Keratinocyte (primary cell): Measurements from ENCODE around the gene TMEM266. TPM values are rescaled to one million over a fixed set of nuclear protein-coding genes. Genes with fewer than 3 reads are reported as not detected.

ENCODE experiments used
- DNase-seq: peaks from one replicate; pipeline ENCODE4 v3.0.0-alpha.2; 2011; ENCODE audit warnings: low read depth, missing footprints, low spot score
- FAIRE-seq: peaks from 2 replicates; lab custom pipeline; 2011; peaks lifted over from hg19 to GRCh38; lab: Jason Lieb, UNC
- H2AFZ ChIP-seq: 2 replicates; pipeline ENCODE4 v1.6.0; 2012; ENCODE audit warnings: low read length, control low read depth, inconsistent platforms; ENCODE audit not compliant: control insufficient read depth
- H3K27ac ChIP-seq: 2 replicates; pipeline ENCODE4 v1.5.1; 2011; ENCODE audit warnings: low read length; ENCODE audit not compliant: control insufficient read depth, insufficient read depth
- H3K27me3 ChIP-seq: 3 replicates; pipeline ENCODE4 v1.6.0; 2011; ENCODE audit warnings: low read length; ENCODE audit not compliant: control insufficient read depth, insufficient read depth; ENCODE audit errors: extremely low read depth
- H3K36me3 ChIP-seq, 2 experiments: 2 replicates in 1 of 2; 3 replicates in 1 of 2; pipeline ENCODE4 v1.5.1; 2011; ENCODE audit warnings: low read length in 2 of 2, mild to moderate bottlenecking in 1 of 2; ENCODE audit not compliant: control insufficient read depth in 2 of 2, insufficient read depth in 2 of 2; ENCODE audit errors: extremely low read depth in 1 of 2
- H3K4me1 ChIP-seq: 3 replicates; pipeline ENCODE4 v1.5.1; 2011; ENCODE audit warnings: low read length; ENCODE audit not compliant: control insufficient read depth, insufficient read depth; ENCODE audit errors: extremely low read depth
- H3K4me2 ChIP-seq: 3 replicates; pipeline ENCODE4 v1.6.0; 2011; ENCODE audit warnings: low read depth, low read length; ENCODE audit not compliant: control insufficient read depth, insufficient read depth; ENCODE audit errors: extremely low read depth
- H3K4me3 ChIP-seq, 3 experiments: fragments of 200-600 bp in 1 of 3; sonication (generic) in 1 of 3; 2 replicates in 2 of 3; 3 replicates in 1 of 3; pipeline ENCODE4 v1.5.1; 2011 to 2016; ENCODE audit warnings: low read length in 3 of 3, mild to moderate bottlenecking in 3 of 3, control low read depth in 2 of 3, inconsistent platforms in 1 of 3, low read depth in 1 of 3, mixed read lengths in 1 of 3, mixed run types in 1 of 3, moderate library complexity in 1 of 3; ENCODE audit not compliant: control insufficient read depth in 2 of 3, insufficient read depth in 2 of 3; ENCODE audit errors: extremely low read depth in 1 of 3
- H3K79me2 ChIP-seq: 2 replicates; pipeline ENCODE4 v1.6.0; 2012; ENCODE audit warnings: low read length; ENCODE audit not compliant: control insufficient read depth, insufficient read depth
- H3K9ac ChIP-seq: 3 replicates; pipeline ENCODE4 v1.6.0; 2011; ENCODE audit warnings: low read length; ENCODE audit not compliant: control insufficient read depth, insufficient read depth; ENCODE audit errors: extremely low read depth
- H3K9me1 ChIP-seq: 3 replicates; pipeline ENCODE4 v1.6.0; 2011; ENCODE audit warnings: low read length; ENCODE audit not compliant: control insufficient read depth, insufficient read depth; ENCODE audit errors: extremely low read depth
- H3K9me3 ChIP-seq: 2 replicates; pipeline ENCODE4 v1.5.1; 2012; ENCODE audit warnings: low read depth, low read length; ENCODE audit not compliant: control insufficient read depth
- H4K20me1 ChIP-seq: 3 replicates; pipeline ENCODE4 v1.6.0; 2011; ENCODE audit warnings: low read length; ENCODE audit not compliant: control insufficient read depth, insufficient read depth; ENCODE audit errors: extremely low read depth
- CTCF ChIP-seq, 3 experiments: IDR thresholded peaks in 1 of 3; conservative IDR thresholded peaks in 1 of 3; optimal IDR thresholded peaks in 1 of 3; 2 replicates in 2 of 3; 3 replicates in 1 of 3; pipeline versions ENCODE3 to v1.5.1; 2011; ENCODE audit warnings: low read length in 3 of 3, mild to moderate bottlenecking in 3 of 3, moderate library complexity in 2 of 3, control low read depth in 1 of 3, inconsistent platforms in 1 of 3; ENCODE audit not compliant: insufficient read depth in 2 of 3; ENCODE audit errors: extremely low read depth in 1 of 3
- EZH2 ChIP-seq: IDR thresholded peaks from one replicate; pipeline ENCODE4 v1.6.1; 2012; ENCODE audit warnings: inconsistent platforms, mild to moderate bottlenecking, low read length, moderate library complexity
- dilution Hi-C: fragments of 300-500 bp; cut with MboI; formaldehyde crosslinking; loops from one replicate; pipeline ENCODE4 v1.7.0; 2020; ENCODE audit warnings: low sequenced_read_pairs; ENCODE audit not compliant: extremely low pct_ligation_motif_present
- polyA plus RNA-seq, 5 experiments: library from polyadenylated mRNA; depleted of rRNA in 3 of 5; stranded (reverse) in 3 of 5; stranded (forward) in 1 of 5; unstranded in 1 of 5; fragments of >200 nt; gene quantifications; 1 replicate in 1 of 5; 2 replicates in 3 of 5; 3 replicates in 1 of 5; pipeline versions ENCODE4 v1.2.1 to v1.2.3, GENCODE V29; 2011 to 2012; ENCODE audit warnings: missing spikeins in 2 of 5, low read depth in 1 of 5, low replicate concordance in 1 of 5

Gene TMEM266
- polyA plus RNA-seq, 1 donor (not counting 4 experiments of a cell fraction or from before 2014, with no cell fraction given), result 0.03 TPM

- dilution Hi-C loops, result no loop called here
- H4K20me1 ChIP-seq, result no peaks in the 10 kb centered on the region
- H3K9me3 ChIP-seq, result no peaks in the 10 kb centered on the region
- H3K4me2 ChIP-seq, result no peak overlapping the region
- peaks cover 0 to 3% of the 10 kb centered on the region in 2 experiments for H3K36me3 ChIP-seq
- no peaks in the 10 kb centered on the region for H3K79me2 ChIP-seq
- no peak overlapping the region for H3K9ac ChIP-seq
- no peaks in the 10 kb centered on the region for H3K27me3 ChIP-seq
- DNase-seq, result no peak
- no peaks in the 10 kb centered on the region for H3K4me1 ChIP-seq
- no peak overlapping the region for H3K4me3 ChIP-seq
- no peak overlapping the region for H2AFZ ChIP-seq
- no peak overlapping the region for H3K27ac ChIP-seq
- H3K9me1 ChIP-seq, result no peaks in the 10 kb centered on the region
- TF ChIP-seq EZH2 (no peak), CTCF (optimal IDR thresholded peaks at IDR 0.05 in 1 of 3, IDR thresholded peaks at IDR 0.05 in 1 of 3, conservative IDR thresholded peaks at IDR 0.05 in 1 of 3; ENCODE audit: extremely low read depth in 1 of 3, insufficient read depth in 2 of 3, low read length in 3 of 3) (no peak)
- no peak for FAIRE-seq
These were observed 194.1 kb downstream of the TMEM266 start for GRCh38 chr15:76253691-76254473.

Other genes starting within 250 kb of the TMEM266 start
- 22.7 to 33.9 TPM (median 25.0 TPM) in 3 replicates for gene UBE2Q2, start 216.5 kb upstream of the TMEM266 start, polyA plus RNA-seq
- gene FBXO22, start 156.1 kb upstream of the TMEM266 start, polyA plus RNA-seq, result 31.4 to 68.5 TPM (median 56.4 TPM) in 3 replicates
- gene NRG4, start 47.6 kb upstream of the TMEM266 start, polyA plus RNA-seq, result 0.26 to 1.7 TPM (median 0.96 TPM) in 3 replicates